AG04449 (cell line): ENCODE results near the gene DLX1.

ENCODE experiments used
- CTCF ChIA-PET: fragments of 350-600 bp; formaldehyde crosslinking; extraction: SDS; loops from one replicate; lab custom pipeline; 2021; ENCODE audit warnings: antibody characterized with exemption; lab: Yijun Ruan, JAX
- POLR2A ChIA-PET: fragments of 400-600, 350-600 bp; formaldehyde crosslinking; extraction: SDS; loops from one replicate; lab custom pipeline; 2020; ENCODE audit warnings: antibody characterized with exemption, inconsistent platforms; lab: Yijun Ruan, JAX
- DNase-seq: peaks from one replicate; pipeline ENCODE4 v3.0.0-alpha.2; 2010; ENCODE audit warnings: low read depth, low spot score
- H3K4me3 ChIP-seq: 2 replicates; pipeline ENCODE4 v1.5.1; 2011; ENCODE audit warnings: low read depth, mild to moderate bottlenecking, control low read depth, low read length
- TF ChIP-seq, protein P1 (sequence below): IDR thresholded peaks from one replicate; pipeline ENCODE4 v1.5.1; 2011; ENCODE audit warnings: mild to moderate bottlenecking, moderate library complexity, low read length, control low read depth, inconsistent platforms; ENCODE audit not compliant: insufficient read depth; ENCODE audit errors: missing control alignments

DLX1 gene

DNA sequence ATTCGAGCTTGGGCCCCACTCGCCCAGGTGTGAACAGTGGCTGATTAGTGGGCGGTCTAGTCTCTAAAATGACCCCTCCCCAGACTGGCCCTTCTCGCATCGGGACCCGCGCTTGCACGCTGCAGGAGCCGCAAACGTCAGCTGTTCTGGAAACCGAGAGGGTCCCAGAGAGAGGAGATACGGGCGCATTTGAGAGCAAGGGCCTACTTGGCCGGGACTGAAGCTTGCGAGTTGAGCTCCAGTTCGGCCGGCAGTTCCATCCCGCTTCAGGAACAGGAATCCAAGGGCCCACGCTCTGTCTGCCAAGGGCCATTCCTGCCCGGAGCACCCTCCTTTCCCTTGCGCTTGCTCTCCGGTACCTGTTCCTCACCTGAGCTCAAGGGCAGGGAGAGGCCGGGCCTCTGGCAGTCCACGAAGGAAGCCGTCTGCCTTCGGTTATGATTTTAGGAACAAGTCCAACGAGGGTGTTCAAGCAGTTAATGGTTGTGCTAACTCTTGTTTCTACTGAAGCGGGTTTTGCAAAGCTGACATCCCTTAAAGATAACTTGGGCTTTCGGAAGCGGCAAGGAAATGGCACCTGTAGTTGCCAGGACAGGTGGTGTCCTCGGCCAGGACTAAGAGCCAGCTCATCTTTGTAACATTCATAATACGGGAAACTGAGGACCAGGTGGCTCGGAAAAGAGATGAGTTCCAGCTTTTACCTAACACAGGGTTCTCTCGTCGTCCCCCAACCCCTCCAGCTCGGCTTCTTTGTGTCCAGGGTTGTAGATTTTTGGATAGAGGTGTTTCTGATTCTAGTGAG lies 3.9 kb upstream of the DLX1 start:
- no peak for DNase-seq
- CTCF ChIA-PET: interaction anchor here (1.2 kb wide), 1 partner anchor 269 kb away, joined by 3 read pairs; no protein-coding TSS in a partner anchor
- POLR2A ChIA-PET: no interaction called here
- no peak overlapping the region for H3K4me3 ChIP-seq
- TF ChIP-seq, protein P1, sequence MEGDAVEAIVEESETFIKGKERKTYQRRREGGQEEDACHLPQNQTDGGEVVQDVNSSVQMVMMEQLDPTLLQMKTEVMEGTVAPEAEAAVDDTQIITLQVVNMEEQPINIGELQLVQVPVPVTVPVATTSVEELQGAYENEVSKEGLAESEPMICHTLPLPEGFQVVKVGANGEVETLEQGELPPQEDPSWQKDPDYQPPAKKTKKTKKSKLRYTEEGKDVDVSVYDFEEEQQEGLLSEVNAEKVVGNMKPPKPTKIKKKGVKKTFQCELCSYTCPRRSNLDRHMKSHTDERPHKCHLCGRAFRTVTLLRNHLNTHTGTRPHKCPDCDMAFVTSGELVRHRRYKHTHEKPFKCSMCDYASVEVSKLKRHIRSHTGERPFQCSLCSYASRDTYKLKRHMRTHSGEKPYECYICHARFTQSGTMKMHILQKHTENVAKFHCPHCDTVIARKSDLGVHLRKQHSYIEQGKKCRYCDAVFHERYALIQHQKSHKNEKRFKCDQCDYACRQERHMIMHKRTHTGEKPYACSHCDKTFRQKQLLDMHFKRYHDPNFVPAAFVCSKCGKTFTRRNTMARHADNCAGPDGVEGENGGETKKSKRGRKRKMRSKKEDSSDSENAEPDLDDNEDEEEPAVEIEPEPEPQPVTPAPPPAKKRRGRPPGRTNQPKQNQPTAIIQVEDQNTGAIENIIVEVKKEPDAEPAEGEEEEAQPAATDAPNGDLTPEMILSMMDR: no peak

- CTCF ChIA-PET: interaction anchor here (0.8 to 1.5 kb wide), 7 partner anchors 11 to 376 kb away, joined by 3 to 5 read pairs (median 4); no protein-coding TSS in a partner anchor
- TF ChIP-seq, protein P1: no peak
- DNase-seq: no peak
- H3K4me3 ChIP-seq: peak overlapping the region; percentile 51
- POLR2A ChIA-PET: interaction anchor here (7.0 kb wide), 1 partner anchor 18 kb away, joined by 76 read pairs; the partner anchor contains the start of gene DLX2
Measured at GRCh38 chr2:172082105-172082943, 3.0 kb upstream of the DLX1 start.

- CTCF ChIA-PET: interaction anchor here (0.8 to 1.5 kb wide), 8 partner anchors 10 to 377 kb away, joined by 3 to 5 read pairs (median 4); no protein-coding TSS in a partner anchor
- TF ChIP-seq, protein P1: no peak
- no peak for DNase-seq
- POLR2A ChIA-PET: interaction anchor here (0.6 to 7.0 kb wide), 3 partner anchors 18 to 73 kb away, joined by 3 to 76 read pairs (median 5); partner anchors contain the start of gene DLX2
- H3K4me3 ChIP-seq: peak overlapping the region; percentile 51
Measured at GRCh38 chr2:172082944-172083627, 2.2 kb upstream of the DLX1 start.

GRCh38 chr2:172083628-172084394 lies 1.5 kb upstream of the DLX1 start:
- no peak for DNase-seq
- ChIA-PET CTCF (interaction anchor here (1.0 to 1.5 kb wide), 4 partner anchors 9 to 378 kb away, joined by 3 to 4 read pairs (median 4); no protein-coding TSS in a partner anchor), POLR2A (interaction anchor here (0.6 to 7.0 kb wide), 5 partner anchors 12 to 73 kb away, joined by 3 to 76 read pairs (median 5); partner anchors contain the start of gene DLX2)
- TF ChIP-seq, protein P1: no peak
- H3K4me3 ChIP-seq: peak overlapping the region; percentile 68

DNA sequence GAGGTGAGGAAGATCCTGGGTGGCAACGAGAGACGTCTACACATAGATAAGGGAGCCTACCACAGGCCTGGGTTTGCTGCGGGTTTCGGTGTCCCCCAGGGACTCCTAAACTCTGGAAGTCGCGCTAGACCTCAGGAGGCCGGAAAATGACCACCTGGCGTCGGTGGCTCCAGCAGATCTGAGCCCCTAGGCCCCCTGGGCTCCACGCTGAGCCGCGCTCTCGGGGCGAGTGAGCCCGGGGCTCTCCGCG lies 987 bp upstream of the DLX1 start:
- ChIA-PET POLR2A (interaction anchor here (0.6 to 7.0 kb wide), 6 partner anchors 12 to 339 kb away, joined by 3 to 76 read pairs (median 7); partner anchors contain the start of genes DLX2 and SLC25A12), CTCF (interaction anchor here (1.6 kb wide), 1 partner anchor 11 kb away, joined by 3 read pairs; no protein-coding TSS in a partner anchor)
- H3K4me3 ChIP-seq: peak overlapping the region; percentile 68
- DNase-seq: no peak
- TF ChIP-seq, protein P1: no peak
